ENCODE data around the gene CACNB2. TPM values are rescaled to one million over a fixed set of nuclear protein-coding genes. Genes with fewer than 3 reads are reported as not detected.

The CACNB2 gene
- total RNA-seq, 1 donor from 2014 or later, result not detected

DNA sequence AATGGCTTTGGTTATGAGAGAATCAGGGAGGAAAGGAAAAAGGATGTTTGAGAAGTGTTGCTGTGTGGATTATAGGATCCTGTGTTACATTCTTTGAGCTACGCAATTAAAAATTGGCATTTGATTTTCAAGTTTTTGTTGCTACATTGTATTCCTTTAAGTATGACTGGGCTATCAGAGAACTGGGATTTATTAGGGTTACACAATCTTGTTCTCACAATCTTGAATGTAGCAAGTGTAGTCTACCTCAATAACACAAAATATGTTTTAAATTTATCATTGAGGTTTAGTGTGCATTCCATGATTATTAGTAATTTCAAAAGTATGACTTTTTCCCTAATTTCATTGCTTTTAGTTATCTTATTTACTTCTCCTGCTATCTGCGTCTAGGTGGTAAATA lies 113.9 kb downstream of the CACNB2 start:
- no peaks in the 10 kb centered on the region for H3K36me3 Mint-ChIP-seq (ENCODE audit: low read depth)
- intact Hi-C loops (cut with micrococcal nuclease), result no loop called here
- H3K27me3 Mint-ChIP-seq, result no peaks in the 10 kb centered on the region
- CTCF ChIA-PET, result no interaction called here
- no peak for ATAC-seq (ENCODE audit: low read depth)
- H3K4me1 Mint-ChIP-seq, result no peaks in the 10 kb centered on the region
- no peak for DNase-seq
- no peaks in the 10 kb centered on the region for H3K9me3 Mint-ChIP-seq
- no peak overlapping the region for H3K4me3 Mint-ChIP-seq
- TF ChIP-seq, protein P1, sequence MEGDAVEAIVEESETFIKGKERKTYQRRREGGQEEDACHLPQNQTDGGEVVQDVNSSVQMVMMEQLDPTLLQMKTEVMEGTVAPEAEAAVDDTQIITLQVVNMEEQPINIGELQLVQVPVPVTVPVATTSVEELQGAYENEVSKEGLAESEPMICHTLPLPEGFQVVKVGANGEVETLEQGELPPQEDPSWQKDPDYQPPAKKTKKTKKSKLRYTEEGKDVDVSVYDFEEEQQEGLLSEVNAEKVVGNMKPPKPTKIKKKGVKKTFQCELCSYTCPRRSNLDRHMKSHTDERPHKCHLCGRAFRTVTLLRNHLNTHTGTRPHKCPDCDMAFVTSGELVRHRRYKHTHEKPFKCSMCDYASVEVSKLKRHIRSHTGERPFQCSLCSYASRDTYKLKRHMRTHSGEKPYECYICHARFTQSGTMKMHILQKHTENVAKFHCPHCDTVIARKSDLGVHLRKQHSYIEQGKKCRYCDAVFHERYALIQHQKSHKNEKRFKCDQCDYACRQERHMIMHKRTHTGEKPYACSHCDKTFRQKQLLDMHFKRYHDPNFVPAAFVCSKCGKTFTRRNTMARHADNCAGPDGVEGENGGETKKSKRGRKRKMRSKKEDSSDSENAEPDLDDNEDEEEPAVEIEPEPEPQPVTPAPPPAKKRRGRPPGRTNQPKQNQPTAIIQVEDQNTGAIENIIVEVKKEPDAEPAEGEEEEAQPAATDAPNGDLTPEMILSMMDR (IDR thresholded peaks at IDR 0.05), result no peak
- H3K27ac Mint-ChIP-seq, result no peak overlapping the region
- POLR2A ChIA-PET, result no interaction called here

DNA sequence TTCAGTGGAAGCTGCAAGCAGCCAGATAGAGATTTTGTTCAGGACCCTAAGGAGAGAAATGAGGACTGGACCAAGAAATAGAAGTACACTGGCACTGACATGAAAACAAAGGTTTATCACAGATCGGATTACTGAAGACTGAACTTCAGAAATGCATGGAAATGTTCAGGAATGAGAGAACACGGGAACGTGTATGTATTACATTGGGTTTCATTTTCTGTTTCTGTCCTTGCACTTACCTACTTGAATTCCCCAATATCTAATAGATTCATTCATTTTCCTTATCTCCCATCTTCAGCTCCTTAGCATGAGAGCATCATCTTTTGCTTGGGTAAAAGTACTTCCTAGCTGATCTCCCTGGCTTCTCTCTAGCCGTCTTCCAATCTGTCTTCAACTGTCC lies 114.5 kb downstream of the CACNB2 start:
- TF ChIP-seq, protein P1 (IDR thresholded peaks at IDR 0.05), result no peak
- intact Hi-C loops (cut with micrococcal nuclease), result no loop called here
- Mint-ChIP-seq H3K36me3 (ENCODE audit: low read depth) (no peaks in the 10 kb centered on the region), H3K4me1 (no peaks in the 10 kb centered on the region), H3K4me3 (no peak overlapping the region), H3K27me3 (no peaks in the 10 kb centered on the region), H3K9me3 (no peaks in the 10 kb centered on the region), H3K27ac (no peak overlapping the region)
- ATAC-seq (ENCODE audit: low read depth), result no peak
- ChIA-PET CTCF (no interaction called here), POLR2A (no interaction called here)
- DNase-seq, result no peak

DNA sequence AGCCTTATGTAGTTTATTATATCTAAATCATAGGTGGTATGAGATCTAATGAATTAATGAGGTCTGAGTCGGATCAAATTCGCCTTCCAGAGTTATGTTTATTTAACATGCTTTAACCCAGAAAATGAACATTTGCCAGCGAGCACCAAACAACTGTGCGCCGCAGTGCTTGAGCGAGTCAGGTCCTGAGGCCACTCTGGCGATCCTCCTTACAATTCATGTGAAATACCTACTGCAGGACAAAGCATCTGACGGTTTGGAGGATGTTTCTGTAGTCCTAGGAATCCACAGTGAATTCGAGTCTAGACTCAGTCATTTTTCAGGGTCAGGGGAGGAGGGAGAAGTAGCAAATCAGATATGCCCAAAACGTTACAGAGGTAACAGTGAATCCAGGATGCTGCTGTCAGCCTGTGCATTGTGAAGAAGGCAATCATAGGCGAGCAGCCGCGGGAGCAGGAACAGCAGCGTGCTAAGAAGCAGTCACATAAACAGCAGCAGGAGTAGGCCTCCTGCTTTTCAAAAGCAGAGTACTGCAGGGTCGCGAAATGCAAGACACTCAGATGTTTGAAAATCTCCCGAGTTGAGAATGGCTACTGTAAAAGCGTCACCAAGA lies 120.2 kb downstream of the CACNB2 start:
- DNase-seq (no peak), ATAC-seq (ENCODE audit: low read depth) (no peak)
- Mint-ChIP-seq H3K36me3 (ENCODE audit: low read depth) (no peaks in the 10 kb centered on the region), H3K27me3 (no peaks in the 10 kb centered on the region), H3K9me3 (no peaks in the 10 kb centered on the region), H3K4me1 (no peaks in the 10 kb centered on the region), H3K27ac (no peak overlapping the region), H3K4me3 (no peak overlapping the region)
- intact Hi-C loops (cut with micrococcal nuclease), result no loop called here
- TF ChIP-seq, protein P1 (IDR thresholded peaks at IDR 0.05), result no peak
- CTCF ChIA-PET, result no interaction called here
- POLR2A ChIA-PET, result no interaction called here

DNA sequence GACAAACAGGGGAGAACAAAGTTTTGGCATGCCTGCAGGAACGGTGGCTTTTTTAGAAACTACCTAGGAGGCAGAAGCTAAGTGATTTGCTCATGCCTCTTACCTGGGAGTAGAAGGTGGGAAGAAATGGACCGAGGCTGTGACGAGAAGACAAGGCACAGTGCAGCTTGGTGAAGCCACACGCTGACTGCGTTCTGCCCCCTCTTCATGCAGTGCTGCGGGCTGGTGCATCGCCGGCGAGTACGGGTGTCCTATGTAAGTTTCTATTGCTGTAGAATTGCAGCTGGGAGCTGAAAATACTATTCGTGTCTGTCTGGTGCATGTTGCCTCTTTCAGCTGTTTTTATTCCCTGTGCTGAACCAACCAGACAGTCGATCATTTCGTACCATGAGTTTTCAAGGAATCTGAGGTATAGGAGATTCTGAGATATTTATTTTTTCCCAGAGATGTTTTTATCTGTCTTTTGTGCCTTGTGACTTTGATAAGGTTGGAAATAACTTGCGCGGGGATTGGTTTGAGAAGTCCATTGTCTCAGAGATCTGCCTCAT lies 120.9 kb downstream of the CACNB2 start:
- no peaks in the 10 kb centered on the region for H3K36me3 Mint-ChIP-seq (ENCODE audit: low read depth)
- H3K9me3 Mint-ChIP-seq, result no peaks in the 10 kb centered on the region
- intact Hi-C loops (cut with micrococcal nuclease), result no loop called here
- no peaks in the 10 kb centered on the region for H3K27me3 Mint-ChIP-seq
- ATAC-seq (ENCODE audit: low read depth), result no peak
- no peak overlapping the region for H3K27ac Mint-ChIP-seq
- no peak overlapping the region for H3K4me3 Mint-ChIP-seq
- POLR2A ChIA-PET, result no interaction called here
- TF ChIP-seq, protein P1 (IDR thresholded peaks at IDR 0.05), result no peak
- CTCF ChIA-PET, result no interaction called here
- no peak for DNase-seq
- no peaks in the 10 kb centered on the region for H3K4me1 Mint-ChIP-seq

DNA sequence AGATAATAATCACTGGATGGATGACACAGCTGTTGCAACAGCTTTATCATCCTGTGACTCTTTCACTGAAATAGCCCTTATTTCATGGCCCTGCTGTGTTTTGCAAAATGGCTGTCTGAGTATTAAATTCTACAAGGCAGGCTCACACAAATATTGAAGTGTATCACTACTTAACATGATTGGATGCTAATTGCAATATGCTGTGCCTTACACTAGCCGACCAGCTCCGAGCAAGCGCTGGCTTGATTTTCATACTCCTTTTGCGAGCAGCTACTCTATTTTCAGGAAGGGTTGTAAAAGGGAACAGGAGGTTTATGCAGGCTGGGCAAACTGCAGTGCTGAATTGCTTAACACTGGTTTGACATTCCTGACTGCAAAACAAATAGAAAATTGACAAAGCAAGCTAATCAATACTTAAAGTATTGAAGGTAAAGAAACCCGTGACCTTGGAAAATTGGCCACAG lies 121.6 kb downstream of the CACNB2 start:
- H3K36me3 Mint-ChIP-seq (ENCODE audit: low read depth), result no peaks in the 10 kb centered on the region
- intact Hi-C loops (cut with micrococcal nuclease), result no loop called here
- H3K4me3 Mint-ChIP-seq, result no peak overlapping the region
- no peaks in the 10 kb centered on the region for H3K4me1 Mint-ChIP-seq
- CTCF ChIA-PET, result no interaction called here
- no peak for ATAC-seq (ENCODE audit: low read depth)
- POLR2A ChIA-PET, result no interaction called here
- no peaks in the 10 kb centered on the region for H3K27me3 Mint-ChIP-seq
- no peaks in the 10 kb centered on the region for H3K9me3 Mint-ChIP-seq
- TF ChIP-seq, protein P1 (IDR thresholded peaks at IDR 0.05), result no peak
- no peak overlapping the region for H3K27ac Mint-ChIP-seq
- DNase-seq, result no peak
